ENCODE data around the gene GUCY2D.
"Not testable (repeated sequence)": the region's sequence is repeated elsewhere in the genome, so short reads cannot be mapped to it uniquely, and the experiment has no call there.

GUCY2D gene

DNA sequence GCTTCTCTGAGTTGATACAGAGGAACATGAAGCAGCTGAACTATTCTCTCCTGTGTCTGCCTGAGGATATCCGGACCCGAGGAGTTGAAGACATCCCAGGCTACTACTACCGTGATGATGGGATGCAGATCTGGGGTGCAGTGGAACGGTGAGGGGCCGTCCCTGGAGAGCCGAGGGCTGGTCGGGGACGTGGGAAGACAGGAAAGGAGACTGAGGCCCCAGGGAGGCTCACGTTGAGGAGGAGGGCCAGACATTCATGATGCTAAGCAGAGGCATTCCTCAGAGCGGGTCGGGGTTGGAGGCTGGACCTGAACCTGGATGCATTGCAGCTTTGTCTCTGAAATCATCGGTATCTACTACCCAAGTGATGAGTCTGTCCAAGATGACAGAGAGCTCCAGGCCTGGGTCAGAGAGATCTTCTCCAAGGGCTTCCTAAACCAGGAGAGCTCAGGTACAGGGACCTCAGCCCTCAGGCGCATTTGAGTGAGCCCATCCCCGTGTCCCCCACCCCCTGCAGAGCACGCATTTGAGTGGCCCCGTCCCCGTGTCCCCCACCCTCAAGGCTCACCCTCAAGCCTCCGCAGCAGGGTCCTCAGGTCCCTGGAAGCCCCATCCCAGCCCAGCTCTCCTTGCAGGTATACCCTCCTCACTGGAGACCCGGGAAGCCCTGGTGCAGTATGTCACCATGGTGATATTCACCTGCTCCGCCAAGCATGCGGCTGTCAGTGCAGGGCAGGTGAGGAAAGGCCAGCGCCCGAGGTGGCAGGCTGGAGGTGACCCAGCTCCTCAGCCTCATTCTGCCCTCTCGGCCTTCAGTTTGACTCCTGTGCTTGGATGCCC, 44.7 kb downstream of the GUCY2D start:
- no peak for DNase-seq

- DNase-seq = no peak
Observed at GRCh38 chr17:8047769-8048110, 45.3 kb downstream of the GUCY2D start.

GRCh38 chr17:8048236-8048635, 45.8 kb downstream of the GUCY2D start:
- no peak for DNase-seq

GRCh38 chr17:8048736-8049135, 46.3 kb downstream of the GUCY2D start:
- DNase-seq = no peak

GRCh38 chr17:8051831-8052230, 49.4 kb downstream of the GUCY2D start:
- DNase-seq = no peak

GRCh38 chr17:8052256-8053252, 50.1 kb downstream of the GUCY2D start:
- DNase-seq = no peak

- no peak for DNase-seq
Observed at GRCh38 chr17:8053600-8053999, 51.2 kb downstream of the GUCY2D start.

GRCh38 chr17:8055851-8056231, 53.4 kb downstream of the GUCY2D start:
- no peak for DNase-seq

DNA sequence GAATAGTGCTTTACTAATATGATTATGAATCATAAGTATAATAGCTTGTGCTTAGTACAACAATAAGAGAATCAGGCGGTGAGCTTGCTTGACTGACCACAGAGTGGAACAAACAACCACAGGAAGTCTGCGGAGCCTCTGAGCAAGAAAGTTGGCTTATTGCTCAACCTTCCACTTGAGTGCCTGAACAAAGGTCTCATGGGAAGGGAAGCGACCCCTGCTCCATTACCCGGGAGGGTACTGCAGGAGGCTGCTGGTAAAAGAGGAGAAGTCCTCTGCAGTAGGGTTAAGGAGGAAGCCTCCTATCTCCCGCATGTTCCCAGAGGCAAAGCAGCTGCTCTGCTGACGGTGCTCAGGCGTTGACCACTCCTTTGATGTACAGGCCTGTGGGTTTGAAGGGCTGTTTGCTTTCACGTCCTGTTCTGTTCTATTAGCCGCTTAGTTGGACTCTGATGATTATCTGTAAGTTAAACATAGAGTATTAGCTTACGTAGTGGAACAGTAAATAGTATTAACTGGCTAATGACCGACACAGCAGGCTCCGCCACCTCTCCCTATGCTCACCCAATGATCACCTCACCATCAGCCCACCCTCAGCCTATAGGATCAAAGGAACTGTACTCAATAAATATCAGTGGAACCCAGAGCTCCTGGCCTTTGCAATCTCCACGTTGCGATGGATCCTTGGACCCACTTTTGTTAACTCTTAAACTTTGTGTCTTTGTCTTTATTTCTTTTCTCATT, 54.0 kb downstream of the GUCY2D start:
- no peak for DNase-seq

DNA sequence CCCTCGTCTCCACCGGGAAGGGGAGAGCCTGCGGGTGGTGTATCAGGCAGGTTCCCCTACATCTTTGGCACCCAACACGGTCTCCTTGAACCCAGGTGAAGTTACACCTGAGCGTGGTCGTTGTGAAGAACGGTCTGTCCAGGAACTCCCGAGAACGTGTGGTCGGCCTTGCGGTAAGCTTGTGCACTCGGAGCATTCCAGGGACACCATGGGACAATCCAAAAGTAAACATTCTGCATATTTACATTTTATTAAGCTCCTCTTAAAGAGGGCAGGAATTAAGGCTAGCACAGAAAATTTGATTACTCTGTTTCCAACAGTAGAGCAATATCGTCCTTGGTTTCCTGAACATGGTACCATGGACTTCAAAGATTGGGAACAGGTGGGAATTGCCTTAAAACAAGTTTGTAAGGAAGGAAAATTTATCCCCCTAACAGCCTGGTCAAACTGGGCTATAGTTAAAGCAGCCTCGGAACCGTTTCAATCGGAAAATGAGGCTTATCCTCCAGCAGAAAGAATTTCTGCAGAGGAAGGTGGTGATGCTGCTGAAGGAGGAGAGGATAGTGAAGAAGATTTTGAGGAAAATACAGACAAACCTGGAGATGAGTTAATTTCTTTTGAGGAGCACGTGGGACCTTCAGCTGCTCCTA, 54.7 kb downstream of the GUCY2D start:
- no peak for DNase-seq

DNA sequence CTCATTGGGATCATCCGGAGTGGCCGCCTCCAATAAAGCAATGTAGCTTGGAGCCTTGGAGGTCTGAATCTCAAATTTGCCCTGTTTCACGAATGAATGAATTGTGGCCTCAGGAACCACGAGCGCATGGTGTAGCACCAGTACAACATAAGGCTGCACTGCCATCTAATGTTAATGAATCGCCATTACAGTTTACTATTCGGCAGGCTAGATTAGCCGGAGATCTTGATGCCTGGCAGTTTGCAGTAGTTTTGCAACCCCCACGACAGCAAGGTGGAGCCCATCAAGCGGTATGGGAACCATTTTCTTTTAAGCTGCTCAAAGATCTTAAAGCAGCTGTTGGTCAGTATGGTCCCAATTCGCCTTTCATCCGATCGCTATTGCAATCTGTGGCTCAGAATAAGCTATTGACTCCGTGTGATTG, 55.3 kb downstream of the GUCY2D start:
- peak; percentile 94 for DNase-seq

DNA sequence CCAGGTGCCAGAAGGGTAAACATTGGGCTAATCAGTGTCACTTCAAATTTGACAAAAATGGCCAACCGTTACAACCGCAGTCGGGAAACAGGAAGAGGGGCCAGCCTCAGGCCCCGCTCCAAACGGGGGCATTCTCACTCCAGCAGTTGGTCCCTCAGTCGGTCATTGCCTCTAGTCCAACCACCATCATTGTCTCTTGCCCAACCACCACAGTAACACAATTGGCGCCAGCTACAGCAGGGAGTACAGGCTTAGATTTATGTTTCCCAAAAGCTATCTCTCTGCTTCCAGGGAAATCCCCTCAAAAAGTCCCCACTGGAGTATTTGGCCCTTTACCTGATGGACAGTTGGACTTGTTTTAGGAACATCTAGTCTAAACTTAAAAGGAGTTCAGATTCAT, 56.7 kb downstream of the GUCY2D start:
- DNase-seq = no peak

GRCh38 chr17:8060274-8060673, 57.9 kb downstream of the GUCY2D start:
- DNase-seq = peak; percentile 77

DNA sequence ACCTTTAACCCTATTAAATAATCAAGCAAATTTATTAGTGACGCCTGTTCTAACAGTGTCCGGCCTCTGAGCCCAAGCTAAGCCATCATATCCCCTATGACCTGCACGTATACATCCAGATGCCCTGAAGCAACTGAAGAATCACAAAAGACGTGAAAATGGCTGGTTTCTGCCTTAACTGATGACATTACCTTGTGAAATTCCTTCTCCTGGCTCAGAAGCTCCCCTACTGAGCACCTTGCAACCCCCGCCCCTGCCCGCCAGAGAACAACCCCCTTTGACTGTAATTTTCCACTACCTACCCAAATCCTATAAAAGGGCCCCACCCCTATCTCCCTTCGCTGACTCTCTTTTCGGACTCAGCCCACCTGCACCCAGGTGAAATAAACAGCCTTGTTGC, 59.4 kb downstream of the GUCY2D start:
- DNase-seq = not testable (repeated sequence)

DNA sequence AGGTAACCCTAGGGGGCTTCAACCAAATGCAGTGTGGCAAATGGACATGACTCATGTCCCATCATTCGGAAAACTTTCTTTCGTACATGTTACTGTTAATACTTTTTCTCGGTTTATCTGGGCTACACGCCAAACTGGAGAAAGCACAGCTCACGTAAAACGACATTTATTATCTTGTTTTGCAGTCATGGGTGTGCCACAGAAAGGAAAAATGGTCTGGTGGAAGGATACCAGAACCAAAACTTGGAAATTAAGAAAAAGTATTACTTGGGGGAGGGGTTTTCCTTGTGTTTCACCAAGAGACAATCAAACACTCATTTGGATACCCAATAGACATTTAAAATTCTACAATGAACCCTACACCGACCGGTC, 60.0 kb downstream of the GUCY2D start:
- no peak for DNase-seq

GRCh38 chr17:8062807-8063483, 60.5 kb downstream of the GUCY2D start:
- no peak for DNase-seq

DNA sequence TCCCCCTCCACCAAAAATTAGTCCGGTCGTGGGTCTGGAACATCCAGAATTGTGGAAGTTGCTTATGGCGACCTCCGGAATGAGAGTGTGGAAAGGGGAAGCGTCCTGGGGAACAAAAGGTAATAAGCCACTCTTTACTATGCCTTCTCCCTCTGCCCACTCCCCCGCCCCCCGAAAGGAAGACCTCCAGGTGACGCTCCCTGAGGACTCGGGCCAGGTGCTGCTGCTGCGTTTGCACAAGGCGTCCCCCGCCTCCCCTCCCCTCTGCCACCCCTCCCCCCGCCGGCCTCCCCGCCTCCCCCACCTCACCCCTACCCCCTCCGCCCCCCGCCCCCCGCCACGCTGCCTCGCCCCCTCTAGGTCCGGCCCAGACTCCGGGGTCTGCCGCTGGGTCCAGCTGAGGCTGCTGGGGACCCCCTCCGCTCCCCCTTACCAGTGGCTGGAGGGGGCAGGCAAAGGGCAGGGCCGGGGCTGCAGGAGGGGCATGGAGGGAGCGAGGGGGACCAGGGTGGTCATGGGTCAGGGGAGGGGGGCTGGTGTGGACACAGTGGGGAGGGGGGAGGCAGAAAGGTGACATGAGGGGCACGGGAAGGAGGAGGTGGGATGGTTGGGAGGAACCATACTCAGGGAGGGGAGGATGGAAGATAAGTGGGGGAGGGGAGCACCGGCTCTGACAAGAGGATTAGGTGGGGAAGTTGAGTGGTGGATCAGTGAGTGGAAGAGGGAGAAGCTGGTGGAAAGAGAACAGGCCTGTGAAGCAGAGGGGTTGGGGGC, 61.5 kb downstream of the GUCY2D start:
- no peak for DNase-seq

- DNase-seq = no peak
Observed at GRCh38 chr17:8064561-8065019, 62.2 kb downstream of the GUCY2D start.

DNA sequence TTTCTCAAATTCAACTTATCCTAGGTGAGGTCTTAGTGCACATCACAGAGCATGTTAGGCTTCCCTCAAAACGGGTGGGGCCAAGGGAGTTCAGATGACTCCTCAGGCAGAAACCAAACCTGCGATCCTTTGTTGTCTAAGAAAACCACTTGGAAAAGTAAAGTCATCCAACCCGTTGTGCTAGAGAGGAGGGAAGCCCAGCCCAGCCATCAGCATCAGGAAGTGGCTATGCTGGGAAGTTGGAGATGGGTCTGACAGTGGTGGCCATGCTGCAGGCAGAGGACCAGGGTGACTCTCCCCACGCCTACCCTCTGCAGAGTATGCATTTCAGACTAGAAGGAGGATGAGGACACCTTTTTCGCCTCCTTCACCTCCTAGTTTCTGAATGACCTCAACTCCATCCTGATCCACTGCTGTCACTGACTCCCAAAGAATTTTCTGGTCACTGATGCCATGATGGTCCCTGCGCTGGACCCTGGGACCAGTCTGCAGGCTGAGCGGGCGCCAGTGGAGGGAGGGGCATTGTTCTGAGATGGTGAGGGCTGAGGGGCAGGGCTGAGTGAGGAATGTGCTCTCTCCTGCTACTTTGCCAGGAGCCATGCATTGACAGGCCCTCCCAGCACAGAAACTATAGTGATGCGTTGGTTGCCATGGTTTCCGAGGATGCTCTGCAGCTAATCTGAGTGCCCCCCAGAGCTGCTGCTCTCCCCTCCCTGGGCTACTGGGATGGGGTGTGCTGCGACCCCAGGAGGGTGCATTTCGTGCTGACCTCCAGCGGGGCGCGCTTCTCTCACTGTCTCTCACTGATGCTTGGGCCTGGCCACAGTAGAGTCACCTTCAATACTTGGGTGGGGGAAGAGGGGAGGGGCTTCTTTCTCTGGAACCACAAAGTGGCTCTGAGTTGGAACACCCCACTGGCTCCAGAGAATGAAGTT, 64.7 kb downstream of the GUCY2D start:
- DNase-seq = no peak

DNA sequence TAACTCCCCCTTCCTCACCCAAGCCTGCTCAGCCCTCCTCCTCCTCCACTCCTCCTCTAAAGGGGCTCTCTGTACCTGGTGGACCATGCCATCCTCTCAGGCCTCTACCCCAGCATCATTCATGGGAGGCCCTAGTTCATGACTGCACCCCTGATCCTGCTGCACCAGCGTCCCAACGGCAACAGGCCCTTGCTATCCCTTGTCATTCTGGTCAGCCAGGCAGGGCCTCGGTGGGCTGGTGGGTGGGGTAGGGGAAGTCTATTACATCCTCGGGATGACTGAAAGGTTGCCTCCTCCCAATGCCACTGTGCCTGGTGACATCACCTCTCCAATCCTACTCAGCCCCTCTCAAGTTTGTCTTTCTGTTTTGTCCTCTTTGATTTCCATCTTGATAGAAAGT, 65.4 kb downstream of the GUCY2D start:
- no peak for DNase-seq

Data from NCI-H1694 treated with DMSO at 0.1 percent for 48 hours (cell line).